B cell (primary cell): ENCODE data around the gene SLIT3. TPM values are rescaled to one million over a fixed set of nuclear protein-coding genes. Genes with fewer than 3 reads are reported as not detected.

Experiments
- ATAC-seq: fragments of 200-7000 bp; cut with Tn5 transposase; one replicate; pipeline ENCODE4 v1.10.0; 2021; ENCODE audit warnings: low read depth, mild to moderate bottlenecking, moderate number of reproducible peaks, moderate library complexity
- CTCF ChIA-PET: fragments of 350-600 bp; sonication (Branson Sonifier 250); formaldehyde crosslinking; loops from one replicate; lab custom pipeline; 2021; ENCODE audit warnings: antibody characterized with exemption, inconsistent platforms; lab: Charles Lee
- POLR2A ChIA-PET: fragments of 350-600 bp; sonication (Branson Sonifier 250); formaldehyde crosslinking; loops from one replicate; lab custom pipeline; 2021; ENCODE audit warnings: antibody characterized with exemption; lab: Charles Lee
- DNase-seq: peaks from one replicate; pipeline ENCODE4 v3.0.0; 2013
- H2AFZ ChIP-seq: 2 replicates; pipeline ENCODE4 v1.6.1; 2012; ENCODE audit warnings: mild to moderate bottlenecking, low read depth, low read length; ENCODE audit not compliant: insufficient read depth, poor library complexity, severe bottlenecking
- H3K27ac ChIP-seq, 2 donors: 1 replicate in 1 of 2; 2 replicates in 1 of 2; pipeline ENCODE4 v1.5.1; 2012 to 2013; ENCODE audit warnings: low read length in 2 of 2, mild to moderate bottlenecking in 2 of 2, moderate library complexity in 1 of 2
- H3K27me3 ChIP-seq, 4 experiments: fragments of 200-600 bp in 1 of 4; sonication (generic) in 1 of 4; replicated peaks in 1 of 4; 1 replicate in 2 of 4; 2 replicates in 2 of 4; pipeline versions ENCODE4 v1.6.1 to v1.7.0; 2013 to 2016; ENCODE audit warnings: low read length in 3 of 4, mild to moderate bottlenecking in 2 of 4, mixed read lengths in 1 of 4, moderate library complexity in 1 of 4; ENCODE audit not compliant: insufficient read depth in 4 of 4, control insufficient read depth in 3 of 4; ENCODE audit errors: control extremely low read depth in 1 of 4
- H3K36me3 ChIP-seq, 2 experiments: replicated peaks in 1 of 2; 1 replicate in 1 of 2; 2 replicates in 1 of 2; pipeline versions ENCODE4 v1.6.1 to v1.7.1; 2013; ENCODE audit warnings: low read length in 1 of 2; ENCODE audit not compliant: insufficient read depth in 2 of 2, control insufficient read depth in 1 of 2; ENCODE audit errors: control extremely low read depth in 1 of 2, extremely low read depth in 1 of 2
- H3K4me1 ChIP-seq, 2 donors: fragments of 200-600 bp in 1 of 2; sonication (generic) in 1 of 2; 1 replicate in 1 of 2; 2 replicates in 1 of 2; pipeline versions ENCODE4 v1.5.1 to v1.6.1; 2013 to 2017; ENCODE audit warnings: low read length in 2 of 2; ENCODE audit not compliant: control insufficient read depth in 2 of 2, insufficient read depth in 2 of 2
- H3K4me2 ChIP-seq: replicated peaks from 2 replicates; pipeline ENCODE3; 2012; ENCODE audit warnings: mild to moderate bottlenecking, low read depth, low read length; ENCODE audit not compliant: poor library complexity, severe bottlenecking
- H3K4me3 ChIP-seq, 5 experiments: fragments of 200-600 bp in 1 of 5; sonication (generic) in 1 of 5; 1 replicate in 3 of 5; 2 replicates in 2 of 5; pipeline versions ENCODE4 v1.5.1 to v1.7.0; 2011 to 2016; ENCODE audit warnings: low read length in 4 of 5, mild to moderate bottlenecking in 4 of 5, low read depth in 2 of 5, control low read depth in 1 of 5, moderate library complexity in 1 of 5; ENCODE audit not compliant: insufficient read depth in 1 of 5; ENCODE audit errors: control extremely low read depth in 1 of 5, extremely low read depth in 1 of 5
- H3K79me2 ChIP-seq: fragments of 200-600 bp; sonication (generic); one replicate; pipeline ENCODE4 v1.6.0; 2016; ENCODE audit warnings: low read length; ENCODE audit not compliant: control insufficient read depth, insufficient read depth
- H3K9ac ChIP-seq: fragments of 200-600 bp; sonication (generic); 2 replicates; pipeline ENCODE4 v1.6.1; 2017; ENCODE audit warnings: mild to moderate bottlenecking, low read length, moderate library complexity
- H3K9me3 ChIP-seq, 3 donors: one replicate each; pipeline versions ENCODE4 v1.6.1 to v1.7.1; 2013; ENCODE audit warnings: low read length in 2 of 3; ENCODE audit not compliant: control insufficient read depth in 2 of 3, insufficient read depth in 1 of 3; ENCODE audit errors: control extremely low read depth in 1 of 3
- H4K20me1 ChIP-seq: 2 replicates; pipeline ENCODE4 v1.6.0; 2012; ENCODE audit warnings: mild to moderate bottlenecking, low read length; ENCODE audit not compliant: insufficient read depth, control insufficient read depth, poor library complexity, severe bottlenecking
- H3K27ac Mint-ChIP-seq: one replicate; pipeline ENCODE4 v1.8.0; 2021; ENCODE audit warnings: mixed read lengths
- H3K27me3 Mint-ChIP-seq: one replicate; pipeline ENCODE4 v1.8.0; 2021; ENCODE audit warnings: mixed read lengths
- H3K4me1 Mint-ChIP-seq: one replicate; pipeline ENCODE4 v1.8.0; 2021; ENCODE audit warnings: mixed read lengths
- H3K4me3 Mint-ChIP-seq: one replicate; pipeline ENCODE4 v1.8.0; 2021; ENCODE audit warnings: mixed read lengths
- H3K9me3 Mint-ChIP-seq: one replicate; pipeline ENCODE4 v1.8.0; 2022; ENCODE audit warnings: mixed read lengths; ENCODE audit not compliant: insufficient read depth
- EZH2 ChIP-seq: IDR thresholded peaks from 2 replicates; pipeline ENCODE4 v1.6.1; 2012; ENCODE audit warnings: borderline replicate concordance, low read depth, mild to moderate bottlenecking, moderate library complexity, low read length; ENCODE audit not compliant: insufficient read depth, poor library complexity, severe bottlenecking
- WGBS: methylation state at CpG from one replicate; pipeline ENCODE4 v1.1.5; 2013; ENCODE audit warnings: missing lambda C conversion rate; ENCODE audit not compliant: insufficient coverage; 5-methylcytosine and 5-hydroxymethylcytosine counted together
- intact Hi-C: fragments of 100-400 bp; cut with micrococcal nuclease; formaldehyde crosslinking; loops from one replicate; pipeline ENCODE4 v1.10.0; 2022
- polyA plus RNA-seq: library from polyadenylated mRNA; depleted of rRNA; stranded (reverse); fragments of >200 nt; gene quantifications from 2 replicates; pipeline ENCODE4 v1.2.3, GENCODE V29; 2012
- total RNA-seq, 2 donors: library from RNA; stranded (reverse); fragments of 120-200 nt in 1 of 2; gene quantifications; 1 replicate in 1 of 2; 2 replicates in 1 of 2; pipeline versions ENCODE4 v1.2.3 to v1.2.4, GENCODE V29; 2013 to 2022
- TF ChIP-seq, protein P1 (sequence below): fragments of 200-600 bp; IDR thresholded peaks from one replicate; pipeline ENCODE4 v1.8.0; 2022; ENCODE audit warnings: antibody characterized with exemption, mild to moderate bottlenecking

Gene SLIT3
- total and polyA plus RNA-seq, 2 donors (not counting 1 experiment from before 2014, with no cell fraction given): not detected

DNA sequence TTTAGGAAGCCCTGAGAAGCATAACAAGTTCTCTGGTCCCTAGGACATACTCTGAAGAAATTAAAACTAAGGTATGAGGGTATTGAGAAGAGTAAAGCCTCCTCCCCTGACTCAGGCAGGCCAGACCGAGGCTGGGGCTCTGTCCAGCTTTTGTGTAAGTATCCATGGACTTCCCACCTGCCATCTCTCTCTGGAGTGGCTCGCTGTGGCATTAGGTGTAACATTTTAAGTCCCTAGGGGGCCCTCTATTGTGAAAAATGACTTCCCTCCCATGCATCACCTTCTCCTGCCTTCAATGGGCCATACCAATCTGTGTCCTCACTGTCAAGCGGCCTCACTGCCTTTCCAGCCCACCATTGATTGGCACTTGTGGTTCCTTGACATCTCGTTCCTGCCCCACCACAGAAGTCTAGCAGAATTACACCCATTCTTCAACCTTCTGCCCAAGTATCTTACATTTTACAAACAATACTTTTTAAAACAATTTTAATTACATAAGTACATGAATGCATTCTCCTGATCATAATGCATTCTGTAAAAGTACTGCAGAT is 205.5 kb downstream of the SLIT3 start:
- POLR2A ChIA-PET: no interaction called here
- no peak for TF ChIP-seq EZH2
- TF ChIP-seq, protein P1, sequence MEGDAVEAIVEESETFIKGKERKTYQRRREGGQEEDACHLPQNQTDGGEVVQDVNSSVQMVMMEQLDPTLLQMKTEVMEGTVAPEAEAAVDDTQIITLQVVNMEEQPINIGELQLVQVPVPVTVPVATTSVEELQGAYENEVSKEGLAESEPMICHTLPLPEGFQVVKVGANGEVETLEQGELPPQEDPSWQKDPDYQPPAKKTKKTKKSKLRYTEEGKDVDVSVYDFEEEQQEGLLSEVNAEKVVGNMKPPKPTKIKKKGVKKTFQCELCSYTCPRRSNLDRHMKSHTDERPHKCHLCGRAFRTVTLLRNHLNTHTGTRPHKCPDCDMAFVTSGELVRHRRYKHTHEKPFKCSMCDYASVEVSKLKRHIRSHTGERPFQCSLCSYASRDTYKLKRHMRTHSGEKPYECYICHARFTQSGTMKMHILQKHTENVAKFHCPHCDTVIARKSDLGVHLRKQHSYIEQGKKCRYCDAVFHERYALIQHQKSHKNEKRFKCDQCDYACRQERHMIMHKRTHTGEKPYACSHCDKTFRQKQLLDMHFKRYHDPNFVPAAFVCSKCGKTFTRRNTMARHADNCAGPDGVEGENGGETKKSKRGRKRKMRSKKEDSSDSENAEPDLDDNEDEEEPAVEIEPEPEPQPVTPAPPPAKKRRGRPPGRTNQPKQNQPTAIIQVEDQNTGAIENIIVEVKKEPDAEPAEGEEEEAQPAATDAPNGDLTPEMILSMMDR: no peak
- no peak overlapping the region for H3K27ac ChIP-seq

GRCh38 chr5:169094586-169095409 is 206.1 kb downstream of the SLIT3 start:
- Histone ChIP-seq H3K27me3 (no peaks in the 10 kb centered on the region), H3K4me1 (no peaks in the 10 kb centered on the region), H3K4me3 (no peak overlapping the region), H4K20me1 (no peaks in the 10 kb centered on the region), H3K9me3 (peaks cover 0 to 9% (median 0%) of the 10 kb centered on the region in 3 donors), H3K27ac (no peak overlapping the region), H3K36me3 (no peaks in the 10 kb centered on the region), H3K4me2 (no peak overlapping the region), H3K9ac (no peak overlapping the region), H2AFZ (no peak overlapping the region), H3K79me2 (no peaks in the 10 kb centered on the region)
- Mint-ChIP-seq H3K27me3 (peaks cover 5% of the 10 kb centered on the region), H3K4me3 (no peak overlapping the region), H3K4me1 (no peaks in the 10 kb centered on the region), H3K27ac (no peak overlapping the region), H3K9me3 (no peaks in the 10 kb centered on the region)
- CTCF ChIA-PET: no interaction called here
- 73% methylated on average over 4 of the region's 7 CpGs for WGBS
- POLR2A ChIA-PET: no interaction called here
- ATAC-seq: no peak
- no peak for DNase-seq
- TF ChIP-seq EZH2: no peak
- TF ChIP-seq, protein P1: no peak
- intact Hi-C loops: no loop called here

More for the DNA sequence above, 205.5 kb downstream of the SLIT3 start:
- intact Hi-C loops: no loop called here
- no peak for ATAC-seq
- no peaks in the 10 kb centered on the region for H3K9me3 Mint-ChIP-seq
- no peak overlapping the region for H3K27ac Mint-ChIP-seq
- Histone ChIP-seq H2AFZ (no peak overlapping the region), H3K4me1 (no peaks in the 10 kb centered on the region), H3K27me3 (no peaks in the 10 kb centered on the region), H3K4me3 (no peak overlapping the region), H3K9ac (no peak overlapping the region), H4K20me1 (no peaks in the 10 kb centered on the region), H3K4me2 (no peak overlapping the region), H3K79me2 (no peaks in the 10 kb centered on the region), H3K36me3 (no peaks in the 10 kb centered on the region), H3K9me3 (peaks cover 0 to 4% (median 0%) of the 10 kb centered on the region in 3 donors)
- no peak for DNase-seq
- H3K4me3 Mint-ChIP-seq: no peak overlapping the region
- WGBS: 59% methylated on average over 3 of the region's 4 CpGs
- H3K4me1 Mint-ChIP-seq: no peaks in the 10 kb centered on the region
- CTCF ChIA-PET: no interaction called here
- H3K27me3 Mint-ChIP-seq: peaks cover 5% of the 10 kb centered on the region
